M059J (cell line): ENCODE data around the gene PFKP. TPM values are rescaled to one million over a fixed set of nuclear protein-coding genes. Genes with fewer than 3 reads are reported as not detected.
A peak's percentile ranks its signal among the peaks of the same experiment; 100 is the strongest.
"Not testable (repeated sequence)": the region's sequence is repeated elsewhere in the genome, so short reads cannot be mapped to it uniquely, and the experiment has no call there.

Experiments
- DNase-seq: peaks from one replicate; pipeline ENCODE4 v3.0.0-alpha.2; 2012; ENCODE audit warnings: low read depth
- total RNA-seq: library from RNA; depleted of rRNA; stranded (reverse); fragments of >200 nt; shearing (Covaris generic); gene quantifications from 2 replicates; pipeline ENCODE4 v1.2.3, GENCODE V29; 2014

Gene PFKP
- total RNA-seq, 1 experiment from 2014 or later = 158 TPM

DNA sequence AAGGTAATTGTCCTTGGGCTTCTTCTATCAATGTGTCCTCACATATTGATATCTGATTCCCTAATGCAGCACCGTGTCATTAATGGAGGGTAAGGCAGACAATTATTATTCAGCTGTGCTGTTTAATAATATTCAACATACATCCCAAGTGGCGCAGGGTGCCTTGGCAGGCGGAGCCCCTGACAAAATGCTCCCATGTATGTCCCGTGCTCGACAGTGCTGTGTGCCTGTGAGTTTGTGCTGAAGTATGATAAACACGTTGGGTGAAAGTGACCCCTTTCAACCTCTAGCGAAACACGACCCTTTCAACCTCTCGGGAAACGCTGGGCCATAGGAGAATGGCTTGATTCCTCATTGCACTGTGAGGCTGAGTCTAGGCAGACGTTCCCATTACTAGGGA lies 31.3 kb downstream of the PFKP start:
- no peak for DNase-seq

DNA sequence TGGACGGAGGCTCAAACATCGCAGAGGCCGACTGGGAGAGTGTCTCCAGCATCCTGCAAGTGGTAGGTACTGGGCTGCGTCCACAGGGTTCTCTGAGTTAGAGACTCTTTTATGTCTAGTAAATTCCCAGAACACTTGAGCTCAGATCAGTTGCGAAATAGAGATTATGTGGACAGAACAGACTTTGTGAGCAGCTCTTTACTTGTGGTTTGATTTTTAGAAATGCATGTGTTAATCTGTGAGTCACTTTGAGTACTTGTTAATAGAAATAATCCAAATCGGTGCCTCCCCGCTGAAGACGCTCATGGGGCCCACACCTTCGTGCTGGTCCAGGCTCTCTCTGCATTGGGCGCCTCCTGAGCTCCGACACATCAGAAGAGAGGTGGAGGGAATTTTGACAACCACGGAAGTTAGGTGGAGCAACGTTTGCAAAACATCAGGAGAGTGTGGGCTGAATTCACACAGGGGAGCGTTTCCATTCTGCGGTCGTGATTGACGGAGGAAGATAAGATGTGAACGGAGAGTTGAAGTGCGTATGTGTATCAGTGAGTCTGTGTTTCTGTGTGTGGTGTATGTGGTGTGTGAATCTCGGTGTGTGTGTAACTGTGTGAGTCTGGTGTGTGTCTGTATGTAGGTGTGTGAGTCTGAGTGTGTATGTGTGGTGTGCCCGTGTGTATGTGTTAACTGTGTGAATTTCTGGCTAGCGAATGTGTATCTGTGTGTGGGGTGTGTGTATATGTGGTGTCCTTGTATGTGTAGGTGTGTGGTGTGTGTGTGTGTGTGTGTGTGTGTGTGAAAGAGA lies 32.1 kb downstream of the PFKP start:
- DNase-seq = no peak

DNA sequence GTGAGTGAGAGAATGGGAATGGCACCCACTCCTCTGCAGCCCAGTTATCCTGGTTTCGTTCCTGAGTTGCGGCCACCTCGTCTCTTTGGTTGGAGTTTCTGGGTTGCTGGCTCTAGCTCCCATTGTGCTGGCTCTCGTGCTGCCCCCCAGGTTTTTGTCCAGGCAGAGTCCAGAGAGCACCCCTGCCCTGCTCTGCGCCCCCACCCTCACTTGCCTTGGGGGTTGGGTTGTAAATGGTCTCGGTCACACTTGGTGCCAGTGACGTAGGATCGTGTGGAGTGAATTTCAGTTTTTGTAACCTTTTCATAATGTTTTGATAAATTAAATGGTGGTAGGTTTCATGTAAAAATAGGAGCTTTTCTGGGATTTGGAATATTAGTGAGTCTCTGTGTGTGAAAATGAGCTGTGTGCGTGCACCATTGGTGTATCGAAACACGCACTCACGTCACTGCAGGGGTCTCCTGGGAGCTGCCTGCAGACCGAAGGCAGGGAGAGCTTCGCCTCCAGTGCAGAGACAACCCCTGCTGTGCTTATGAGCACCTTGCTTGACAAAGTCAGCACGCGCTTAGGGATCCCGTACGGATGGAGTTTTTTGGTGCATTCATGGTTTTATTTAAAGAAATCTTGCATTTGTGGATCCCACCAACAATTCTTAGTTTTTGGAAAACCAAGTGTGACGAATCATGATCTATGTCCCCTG lies 32.9 kb downstream of the PFKP start:
- DNase-seq = no peak

DNA sequence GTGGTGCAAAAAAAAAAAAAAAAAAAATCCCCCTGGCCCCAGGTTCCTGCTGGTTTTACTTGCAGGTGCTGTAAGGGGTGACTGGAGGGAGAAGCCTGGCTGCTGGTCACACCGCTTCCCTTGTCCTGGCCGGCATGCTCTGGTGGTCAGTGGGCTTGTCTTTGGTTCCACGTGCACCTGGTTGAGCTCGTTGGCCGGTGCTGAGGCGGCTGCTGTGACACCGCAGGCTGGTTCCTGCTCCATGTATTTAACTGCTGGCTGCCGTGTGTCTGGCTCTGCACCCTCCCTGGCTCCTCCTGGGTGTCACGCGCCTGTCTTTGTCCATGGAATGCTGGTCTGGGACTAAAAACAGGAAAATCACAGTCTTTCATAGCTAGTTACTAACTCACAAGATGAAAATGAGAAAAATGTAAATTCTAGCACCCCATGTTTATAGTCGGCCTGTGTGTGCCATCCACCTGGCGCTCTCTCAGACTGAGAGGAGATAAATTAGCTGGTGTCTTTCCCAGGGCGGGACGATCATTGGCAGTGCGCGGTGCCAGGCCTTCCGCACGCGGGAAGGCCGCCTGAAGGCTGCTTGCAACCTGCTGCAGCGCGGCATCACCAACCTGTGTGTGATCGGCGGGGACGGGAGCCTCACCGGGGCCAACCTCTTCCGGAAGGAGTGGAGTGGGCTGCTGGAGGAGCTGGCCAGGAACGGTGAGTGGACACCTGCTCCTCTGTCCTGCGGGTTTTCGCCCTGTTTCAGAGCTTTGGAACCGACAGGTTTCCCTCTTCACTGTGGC lies 33.7 kb downstream of the PFKP start:
- DNase-seq = no peak

DNA sequence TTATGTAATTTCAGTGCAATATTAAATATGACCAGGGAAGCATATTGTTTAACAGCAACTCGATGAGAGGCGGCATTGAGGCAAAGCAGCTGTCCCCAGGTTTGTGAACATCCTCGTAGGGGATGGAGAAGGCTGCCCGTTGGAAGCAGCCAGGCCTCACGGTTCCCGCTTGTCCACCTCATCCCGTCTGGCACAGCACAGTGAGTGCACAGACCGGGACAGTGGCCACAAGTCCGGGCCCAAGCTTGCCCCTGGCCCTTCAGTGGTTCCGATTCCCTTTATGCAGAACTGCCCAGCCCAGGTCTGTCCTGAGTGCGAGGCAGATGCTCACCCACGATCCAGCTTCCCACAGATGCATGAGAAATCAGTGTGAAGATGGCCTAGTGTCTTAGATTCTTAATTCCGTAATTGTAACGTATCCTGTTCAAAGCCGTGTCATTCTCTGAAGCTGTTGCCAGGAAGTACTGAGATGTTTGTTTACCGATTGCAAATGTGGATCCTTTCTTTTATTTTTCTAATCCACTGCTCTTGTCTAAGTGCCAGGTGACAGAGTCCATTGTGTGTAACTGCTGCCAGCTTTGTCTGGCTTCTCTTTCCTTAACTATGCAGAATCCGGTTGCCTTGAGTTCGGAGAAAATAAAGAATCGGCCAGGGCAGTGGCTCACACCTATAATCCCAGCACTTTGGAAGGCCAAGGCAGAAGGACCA lies 35.5 kb downstream of the PFKP start:
- DNase-seq = peak; percentile 22

DNA sequence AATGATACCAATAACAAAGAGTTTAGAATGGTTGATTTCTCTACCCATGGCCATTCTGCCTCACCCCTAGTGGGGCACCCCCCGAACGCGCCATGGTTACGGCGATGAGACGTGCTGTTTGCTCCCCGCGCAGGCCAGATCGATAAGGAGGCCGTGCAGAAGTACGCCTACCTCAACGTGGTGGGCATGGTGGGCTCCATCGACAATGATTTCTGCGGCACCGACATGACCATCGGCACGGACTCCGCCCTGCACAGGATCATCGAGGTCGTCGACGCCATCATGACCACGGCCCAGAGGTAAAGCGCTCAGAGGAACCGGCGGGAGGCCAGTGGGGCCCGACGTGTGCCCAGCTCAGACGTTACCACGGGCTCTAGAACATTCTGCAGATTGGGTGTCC lies 36.3 kb downstream of the PFKP start:
- DNase-seq = no peak

DNA sequence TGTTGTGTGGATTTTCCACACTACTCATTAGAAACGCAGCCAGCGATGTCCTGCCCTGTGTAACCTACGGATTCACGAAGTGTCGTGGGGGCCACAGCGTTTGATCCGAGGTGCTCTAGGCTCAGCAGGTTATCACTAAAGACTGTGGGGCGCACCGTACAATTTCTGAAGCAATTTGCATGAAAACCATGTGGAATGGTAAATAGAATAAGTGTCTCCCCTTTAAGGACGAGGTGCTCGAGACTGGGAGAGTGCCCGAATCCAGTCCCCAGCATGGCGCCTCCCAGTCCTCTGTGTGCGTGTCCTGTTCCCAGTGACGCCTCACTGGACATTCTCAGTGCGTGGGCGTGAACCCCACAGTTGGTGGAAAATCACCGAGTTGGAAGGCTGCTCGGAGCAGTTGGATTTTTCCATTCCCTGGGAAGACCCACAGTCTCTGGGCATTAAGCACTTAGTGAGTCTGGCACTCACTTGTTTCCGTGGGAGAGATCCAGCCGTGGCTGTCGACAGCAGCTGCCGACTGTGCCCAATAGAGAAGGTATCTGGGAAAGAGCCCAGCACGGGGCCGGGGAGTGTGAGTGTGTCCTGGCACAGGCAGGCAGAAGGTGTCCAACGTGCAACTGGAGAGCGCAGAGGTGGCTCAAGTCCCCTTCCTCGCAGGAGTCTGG lies 37.0 kb downstream of the PFKP start:
- DNase-seq = no peak

DNA sequence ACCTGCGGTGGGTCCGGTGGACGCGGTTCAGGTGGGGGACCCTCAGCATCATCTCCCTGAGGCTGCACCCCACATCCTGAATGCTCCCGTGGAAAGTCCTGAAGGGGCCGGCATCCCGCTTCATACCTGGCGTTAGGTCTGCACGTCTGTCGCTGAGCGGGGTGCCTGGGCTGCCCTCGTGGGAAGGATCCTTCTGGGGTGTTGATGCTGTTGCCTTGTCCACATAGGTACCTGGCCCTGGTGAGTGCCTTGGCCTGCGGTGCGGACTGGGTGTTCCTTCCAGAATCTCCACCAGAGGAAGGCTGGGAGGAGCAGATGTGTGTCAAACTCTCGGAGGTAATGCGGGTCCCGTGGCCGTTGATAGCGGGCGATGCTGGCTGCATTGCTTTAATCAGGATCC lies 37.8 kb downstream of the PFKP start:
- DNase-seq = no peak

DNA sequence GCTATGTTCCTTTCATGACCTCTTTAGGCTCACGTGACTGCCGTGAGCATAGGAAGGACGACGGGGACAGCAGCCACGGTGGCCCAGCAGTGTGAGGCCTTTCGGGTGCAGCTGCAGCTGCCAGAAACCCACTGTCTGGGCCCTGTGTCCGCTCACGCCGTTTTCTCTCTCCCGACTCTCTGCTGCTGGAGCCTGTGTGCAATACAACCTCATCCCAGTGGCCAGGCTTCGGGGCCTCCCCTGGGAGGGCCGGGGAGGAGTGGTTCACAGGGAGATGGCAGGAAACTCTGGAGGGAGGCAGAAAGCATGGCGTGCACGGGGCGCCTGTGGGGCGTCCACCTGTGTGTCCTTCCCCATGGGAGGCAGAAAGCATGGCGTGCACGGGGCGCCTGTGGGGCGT lies 38.6 kb downstream of the PFKP start:
- no peak for DNase-seq

DNA sequence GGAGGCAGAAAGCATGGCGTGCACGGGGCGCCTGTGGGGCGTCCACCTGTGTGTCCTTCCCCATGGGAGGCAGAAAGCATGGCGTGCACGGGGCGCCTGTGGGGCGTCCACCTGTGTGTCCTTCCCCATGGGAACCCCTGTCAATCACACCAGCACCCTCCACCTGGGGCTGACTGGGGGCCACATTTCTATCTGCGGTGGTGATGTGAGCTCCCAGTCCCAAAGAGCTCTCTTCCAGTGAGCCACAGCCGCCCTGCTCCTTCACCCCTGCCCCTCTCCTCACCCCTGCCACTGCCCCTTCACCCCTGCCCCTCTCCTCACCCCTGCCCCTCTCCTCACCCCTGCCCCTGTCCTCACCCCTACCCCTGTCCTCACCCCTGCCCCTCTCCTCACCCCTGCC lies 39.0 kb downstream of the PFKP start:
- not testable (repeated sequence) for DNase-seq

DNA sequence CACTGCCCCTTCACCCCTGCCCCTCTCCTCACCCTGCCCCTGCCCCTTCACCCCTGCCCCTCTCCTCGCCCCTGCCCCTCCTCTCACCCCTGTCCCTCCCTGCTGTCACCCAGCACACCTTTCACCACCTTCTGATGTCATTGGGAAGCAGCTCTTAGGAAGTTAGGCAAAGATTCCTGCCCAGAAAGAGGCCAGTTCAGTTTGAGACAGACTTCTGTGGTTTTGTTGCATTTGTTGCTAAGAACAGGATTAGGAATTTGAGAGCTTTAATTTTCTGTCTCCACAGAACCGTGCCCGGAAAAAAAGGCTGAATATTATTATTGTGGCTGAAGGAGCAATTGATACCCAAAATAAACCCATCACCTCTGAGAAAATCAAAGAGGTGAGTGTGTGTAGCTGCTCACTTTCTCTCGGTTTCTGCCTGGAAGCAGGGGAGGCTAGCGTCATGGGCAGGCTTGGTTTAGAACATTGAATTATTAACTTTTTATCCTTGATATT lies 39.6 kb downstream of the PFKP start:
- DNase-seq = peak; percentile 74

DNA sequence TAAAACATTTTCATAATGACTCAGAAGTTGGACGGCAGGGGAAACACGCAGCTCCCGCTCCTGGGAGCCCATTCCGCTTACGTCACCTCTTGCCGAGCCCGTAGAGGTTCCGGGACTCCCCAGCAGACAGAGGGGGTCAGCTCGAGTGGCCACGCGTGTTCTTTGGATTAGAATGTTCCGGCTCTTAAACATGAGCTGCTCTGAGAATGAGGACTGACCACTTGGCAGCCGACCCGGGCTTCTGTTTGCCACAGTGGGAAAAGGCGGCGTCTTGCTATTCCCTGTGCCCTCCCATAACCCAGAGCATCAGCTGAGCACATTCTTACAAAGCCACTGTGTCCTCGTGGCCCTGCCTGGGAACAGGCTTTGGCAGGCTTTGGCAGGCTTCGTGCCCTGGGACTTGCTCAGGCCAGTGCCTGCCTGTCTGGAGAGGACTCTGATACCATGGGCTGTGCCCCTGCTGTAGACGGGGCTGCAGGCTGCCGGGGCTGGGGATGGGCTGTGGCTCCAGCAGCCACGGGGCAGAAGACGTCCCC lies 40.1 kb downstream of the PFKP start:
- peak; percentile 90 for DNase-seq

DNA sequence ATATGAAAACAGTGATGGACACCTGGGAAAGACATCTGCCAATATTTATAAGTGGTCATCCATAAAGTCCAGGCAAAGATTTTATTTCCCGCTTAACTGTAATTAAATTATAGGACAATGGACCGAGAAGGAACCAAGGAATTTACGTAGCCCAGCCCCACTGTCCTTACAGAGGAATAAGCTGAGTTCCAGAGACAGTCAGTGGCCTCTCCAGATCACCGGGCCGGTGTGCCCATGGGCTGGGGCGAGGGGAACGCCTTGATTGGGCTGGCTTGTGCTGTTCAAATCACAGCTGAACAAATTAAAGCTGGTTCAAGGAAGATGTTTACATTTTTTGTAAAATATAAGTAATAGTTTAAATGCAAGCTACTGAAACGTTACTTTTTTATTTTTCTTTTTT lies 40.7 kb downstream of the PFKP start:
- no peak for DNase-seq

DNA sequence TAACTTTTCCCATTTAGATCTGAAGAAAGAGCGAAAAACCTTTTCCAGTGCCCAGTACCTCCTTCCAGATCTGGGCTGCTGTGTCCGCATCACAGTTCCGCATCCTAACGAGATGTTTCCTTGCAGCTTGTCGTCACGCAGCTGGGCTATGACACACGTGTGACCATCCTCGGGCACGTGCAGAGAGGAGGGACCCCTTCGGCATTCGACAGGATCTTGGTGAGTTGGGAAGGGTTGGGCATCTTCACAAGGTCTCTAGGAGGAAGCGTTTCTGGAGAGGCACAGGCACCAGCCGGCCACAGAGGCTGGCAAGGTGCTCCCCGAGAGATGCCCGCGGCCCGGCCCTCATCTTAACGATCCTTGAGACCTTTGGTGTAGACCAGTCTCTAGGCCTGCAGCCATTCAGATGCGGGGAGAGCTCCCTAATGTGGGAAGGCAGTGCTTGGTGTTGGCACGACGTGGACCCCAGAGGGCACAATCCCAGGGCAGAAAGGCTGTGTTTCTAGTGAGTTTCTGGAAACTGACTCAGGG lies 41.3 kb downstream of the PFKP start:
- no peak for DNase-seq

DNA sequence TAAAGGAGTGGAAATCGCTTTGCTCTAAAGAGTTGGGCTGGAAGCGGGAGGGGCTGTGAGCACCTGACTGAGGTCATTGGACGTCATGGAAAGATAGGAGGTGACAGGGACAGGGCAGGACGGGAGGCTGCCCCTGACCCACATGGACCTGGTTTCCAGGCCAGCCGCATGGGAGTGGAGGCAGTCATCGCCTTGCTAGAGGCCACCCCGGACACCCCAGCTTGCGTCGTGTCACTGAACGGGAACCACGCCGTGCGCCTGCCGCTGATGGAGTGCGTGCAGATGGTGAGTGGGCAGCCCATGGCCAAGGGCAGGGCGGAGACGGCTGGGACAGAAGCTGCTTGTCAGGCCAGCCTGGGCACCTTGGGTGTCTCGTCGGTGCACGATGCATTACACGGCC lies 41.8 kb downstream of the PFKP start:
- no peak for DNase-seq

DNA sequence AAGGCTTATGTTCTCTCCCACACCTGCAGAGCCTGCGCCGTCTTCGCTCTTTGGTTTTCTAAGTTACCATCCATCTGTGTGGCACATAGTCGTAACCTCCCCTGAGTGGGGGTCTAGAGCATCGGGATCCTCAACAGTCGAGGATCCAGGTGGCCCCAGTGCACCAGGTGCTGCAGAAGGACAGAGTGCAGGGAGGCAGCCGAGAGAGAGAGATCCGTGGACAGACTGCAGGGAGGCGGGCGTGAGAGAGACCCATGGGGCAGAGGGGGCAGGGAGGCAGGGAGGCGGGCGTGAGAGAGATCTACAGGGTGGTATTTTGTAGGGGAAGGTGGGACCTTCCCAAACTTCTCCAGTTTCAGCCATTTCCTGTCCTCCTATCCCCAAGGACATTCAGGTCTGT lies 42.3 kb downstream of the PFKP start:
- no peak for DNase-seq

DNA sequence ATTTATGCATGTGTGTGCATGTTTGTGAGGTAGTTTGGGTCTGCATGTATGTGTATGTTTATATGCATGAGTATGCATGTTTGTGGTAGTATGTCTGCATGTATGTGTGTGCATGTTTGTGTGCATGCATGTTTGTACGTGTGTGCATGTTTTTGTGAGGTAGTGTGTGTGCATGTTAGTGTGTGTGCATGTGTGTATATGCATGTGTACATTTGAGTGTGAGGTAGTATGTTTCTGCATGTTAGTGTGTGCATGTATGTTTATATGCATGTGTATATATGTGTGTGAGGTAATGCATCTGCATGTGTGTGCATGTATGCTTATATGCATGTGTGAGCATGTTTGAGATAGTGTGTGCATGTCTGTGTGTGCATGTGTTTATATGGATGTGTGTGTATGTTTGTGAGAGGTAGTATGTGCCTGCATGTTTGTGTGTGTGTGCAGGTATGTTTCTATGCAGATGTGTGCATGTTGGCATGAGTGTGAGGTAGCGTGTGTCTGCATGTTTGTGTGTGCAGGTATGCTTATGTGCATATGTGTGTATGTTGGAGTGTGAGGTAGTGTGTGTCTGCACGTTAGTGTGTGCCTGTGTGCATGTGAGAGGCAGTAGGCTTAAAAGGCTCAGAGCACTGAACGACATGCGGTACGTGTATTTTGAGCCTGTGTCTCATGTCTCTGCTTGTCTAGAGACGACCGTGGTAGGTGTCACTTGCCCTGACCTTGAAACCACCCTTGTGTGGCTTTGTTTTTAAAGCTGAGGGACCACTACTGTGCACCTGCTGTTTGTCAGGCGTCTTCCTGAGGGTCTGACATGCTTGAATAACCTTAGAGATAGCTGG lies 43.7 kb downstream of the PFKP start:
- no peak for DNase-seq

DNA sequence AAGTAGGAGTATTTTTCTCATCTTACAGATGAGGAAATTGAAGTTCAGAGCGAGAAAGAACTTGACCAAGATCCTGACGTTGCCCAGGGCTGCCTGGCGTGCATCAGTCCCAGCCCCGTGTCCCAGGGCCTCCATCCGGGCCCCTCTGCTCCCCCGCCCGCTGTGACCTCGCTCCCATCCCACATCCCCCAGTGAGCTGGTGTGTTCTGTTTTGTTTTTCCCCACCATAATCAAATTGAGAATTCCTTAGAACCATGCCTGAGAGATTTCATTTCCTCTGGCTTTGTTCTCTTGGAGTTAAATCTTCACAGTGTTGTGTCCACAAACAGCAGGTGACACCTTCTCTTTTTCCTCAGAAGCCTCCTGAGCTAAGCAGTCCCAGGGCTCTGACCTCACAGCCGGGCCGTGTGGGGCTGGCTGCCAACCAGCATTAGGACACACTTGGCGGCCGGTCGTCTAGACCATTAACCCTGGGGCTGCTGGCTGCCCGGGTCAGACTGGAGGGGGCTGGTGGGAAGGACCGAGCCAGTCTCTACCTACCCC lies 44.3 kb downstream of the PFKP start:
- DNase-seq = no peak

DNA sequence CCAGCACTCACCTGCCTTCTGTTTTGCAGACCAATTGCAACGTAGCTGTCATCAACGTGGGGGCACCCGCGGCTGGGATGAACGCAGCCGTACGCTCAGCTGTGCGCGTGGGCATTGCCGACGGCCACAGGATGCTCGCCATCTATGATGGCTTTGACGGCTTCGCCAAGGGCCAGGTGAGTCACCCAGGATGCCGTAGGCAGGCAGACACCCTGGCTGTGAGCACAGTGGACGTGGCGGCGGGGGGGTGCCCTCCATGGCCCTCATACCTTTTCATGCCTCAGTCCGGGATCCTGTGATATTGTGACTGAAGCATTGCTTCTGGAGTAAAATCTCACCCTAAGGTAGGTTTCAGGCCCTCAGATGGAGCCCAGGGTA lies 46.0 kb downstream of the PFKP start:
- DNase-seq = no peak

DNA sequence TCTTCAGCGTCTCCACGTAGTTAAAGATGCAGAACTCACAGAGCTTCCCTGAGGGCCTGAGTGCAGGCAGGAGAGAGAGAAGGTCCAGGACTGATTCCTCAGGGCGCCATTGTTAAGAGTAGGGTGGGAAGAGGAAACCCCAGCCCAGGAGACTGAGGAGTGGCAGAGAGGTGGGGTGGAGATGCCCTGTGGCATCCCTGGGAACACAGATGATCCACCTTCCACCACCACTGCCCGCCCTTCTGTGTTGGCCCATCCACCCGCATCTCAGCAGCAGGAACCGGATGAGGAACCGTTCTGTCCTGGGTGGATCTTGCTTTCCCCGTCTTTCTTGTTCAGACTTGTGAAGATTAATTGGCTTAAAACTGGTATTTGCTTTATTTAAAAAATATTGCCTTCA lies 48.3 kb downstream of the PFKP start:
- no peak for DNase-seq
